C4-2B (cell line): Measurements from ENCODE around the gene MRTO4.
"Not testable (repeated sequence)": the region's sequence is repeated elsewhere in the genome, so short reads cannot be mapped to it uniquely, and the experiment has no call there.

Source experiments
- H3K27ac ChIP-seq: fragments of 450-650 bp; 2 replicates; pipeline ENCODE4 v1.5.1; 2017
- ZFX ChIP-seq: fragments of 450-650 bp; IDR thresholded peaks from 2 replicates; pipeline ENCODE4 v1.6.1; 2017
- TF ChIP-seq, protein P1 (sequence below): fragments of 450-650 bp; conservative IDR thresholded peaks from 2 replicates; pipeline ENCODE4 v1.5.1; 2017; ENCODE audit warnings: mild to moderate bottlenecking

MRTO4 gene

DNA sequence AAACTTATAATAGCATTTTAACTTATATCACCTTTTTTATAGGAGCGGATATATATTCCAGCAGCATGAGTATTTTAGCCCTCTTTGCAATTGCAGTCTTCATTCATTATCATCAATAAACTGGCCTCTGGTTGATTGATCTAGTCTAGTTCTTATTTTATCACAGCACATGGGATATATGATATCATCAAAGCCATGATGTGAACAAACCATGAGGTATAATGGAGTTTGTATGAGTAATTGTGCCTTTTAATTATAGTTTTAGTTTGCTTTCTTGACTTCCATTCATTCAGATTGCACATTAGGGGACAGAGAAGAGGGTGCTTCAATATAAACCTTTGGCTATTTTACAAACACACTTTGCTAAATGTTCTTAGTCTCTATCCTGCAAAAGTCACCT, 38.0 kb upstream of the MRTO4 start:
- no peak overlapping the region for H3K27ac ChIP-seq
- no peak for TF ChIP-seq ZFX
- TF ChIP-seq, protein P1, sequence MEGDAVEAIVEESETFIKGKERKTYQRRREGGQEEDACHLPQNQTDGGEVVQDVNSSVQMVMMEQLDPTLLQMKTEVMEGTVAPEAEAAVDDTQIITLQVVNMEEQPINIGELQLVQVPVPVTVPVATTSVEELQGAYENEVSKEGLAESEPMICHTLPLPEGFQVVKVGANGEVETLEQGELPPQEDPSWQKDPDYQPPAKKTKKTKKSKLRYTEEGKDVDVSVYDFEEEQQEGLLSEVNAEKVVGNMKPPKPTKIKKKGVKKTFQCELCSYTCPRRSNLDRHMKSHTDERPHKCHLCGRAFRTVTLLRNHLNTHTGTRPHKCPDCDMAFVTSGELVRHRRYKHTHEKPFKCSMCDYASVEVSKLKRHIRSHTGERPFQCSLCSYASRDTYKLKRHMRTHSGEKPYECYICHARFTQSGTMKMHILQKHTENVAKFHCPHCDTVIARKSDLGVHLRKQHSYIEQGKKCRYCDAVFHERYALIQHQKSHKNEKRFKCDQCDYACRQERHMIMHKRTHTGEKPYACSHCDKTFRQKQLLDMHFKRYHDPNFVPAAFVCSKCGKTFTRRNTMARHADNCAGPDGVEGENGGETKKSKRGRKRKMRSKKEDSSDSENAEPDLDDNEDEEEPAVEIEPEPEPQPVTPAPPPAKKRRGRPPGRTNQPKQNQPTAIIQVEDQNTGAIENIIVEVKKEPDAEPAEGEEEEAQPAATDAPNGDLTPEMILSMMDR = no peak

DNA sequence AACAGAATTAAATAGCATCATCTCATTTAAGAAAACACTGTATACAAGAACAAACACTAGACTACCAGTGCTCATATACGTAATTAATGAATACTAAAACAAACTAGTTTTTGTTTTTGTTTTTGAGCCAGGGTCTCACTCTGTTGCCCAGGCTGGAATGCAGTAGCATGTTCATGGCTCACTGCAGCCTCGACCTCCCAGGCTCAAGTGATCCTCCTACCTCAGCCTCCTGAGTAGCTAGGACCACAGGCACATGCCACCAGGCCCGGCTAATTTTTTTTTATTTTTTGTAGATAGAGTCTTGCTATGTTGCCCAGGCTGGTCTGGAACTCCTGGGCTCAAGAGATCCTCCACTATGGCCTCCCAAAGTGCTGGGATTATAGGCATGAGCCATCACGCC, 35.0 kb upstream of the MRTO4 start:
- H3K27ac ChIP-seq = not testable (repeated sequence)

DNA sequence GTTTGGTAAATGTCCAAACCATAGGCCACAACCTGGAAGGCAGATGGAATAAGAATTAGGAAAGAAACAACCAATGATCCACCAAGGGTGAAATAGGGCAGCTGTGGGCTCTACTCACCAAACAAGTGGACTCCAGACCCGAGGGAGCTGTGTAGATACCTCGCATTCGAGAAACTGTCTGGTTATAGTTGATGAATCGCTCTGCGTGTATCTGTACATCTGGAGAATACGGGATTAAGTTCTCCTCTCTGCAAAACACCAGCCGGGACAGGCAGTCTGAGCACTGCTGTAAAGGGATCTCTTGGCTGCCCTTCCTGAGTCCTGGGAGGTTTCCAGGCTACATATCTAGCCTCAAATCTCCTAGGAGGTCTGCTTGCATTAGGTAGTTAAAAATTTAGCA, 32.2 kb upstream of the MRTO4 start:
- H3K27ac ChIP-seq = no peak overlapping the region
- TF ChIP-seq, protein P1 = no peak
- TF ChIP-seq ZFX = no peak

DNA sequence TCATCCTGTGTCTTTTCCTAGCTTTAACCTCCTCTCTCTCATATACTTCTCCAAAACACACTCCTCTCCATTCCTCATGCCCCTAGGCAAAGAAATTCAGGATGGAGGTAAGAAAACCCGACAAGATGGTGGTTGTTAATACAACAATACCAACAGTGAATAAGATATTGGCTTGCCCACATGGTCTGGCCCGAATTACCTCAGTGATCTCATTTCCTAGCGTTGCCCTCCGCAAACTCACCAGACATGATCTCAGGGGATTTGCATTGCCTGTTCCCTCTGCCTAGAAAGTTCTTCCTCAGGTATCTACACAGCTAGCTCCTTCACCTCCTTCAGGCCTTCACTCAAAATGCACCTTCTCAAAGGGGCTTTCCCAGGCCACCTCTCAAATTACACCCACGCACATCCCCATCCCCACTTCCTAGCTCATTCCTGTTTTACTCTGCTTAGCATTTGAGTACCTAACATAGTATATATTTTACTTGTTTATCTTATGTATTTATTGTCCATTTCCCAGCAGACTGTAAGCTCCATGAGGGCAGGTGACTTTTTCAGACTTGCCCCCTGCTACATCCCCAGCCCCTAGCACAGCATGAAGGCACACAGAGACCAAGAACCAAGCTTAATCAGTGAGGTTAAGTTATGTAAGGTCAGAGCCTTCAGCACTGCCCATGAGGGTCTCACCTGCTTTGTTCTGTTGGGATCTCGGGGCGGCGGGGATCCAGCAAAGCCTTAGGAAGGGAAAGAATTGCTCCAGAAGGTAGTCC, 31.3 kb upstream of the MRTO4 start:
- H3K27ac ChIP-seq = no peak overlapping the region

DNA sequence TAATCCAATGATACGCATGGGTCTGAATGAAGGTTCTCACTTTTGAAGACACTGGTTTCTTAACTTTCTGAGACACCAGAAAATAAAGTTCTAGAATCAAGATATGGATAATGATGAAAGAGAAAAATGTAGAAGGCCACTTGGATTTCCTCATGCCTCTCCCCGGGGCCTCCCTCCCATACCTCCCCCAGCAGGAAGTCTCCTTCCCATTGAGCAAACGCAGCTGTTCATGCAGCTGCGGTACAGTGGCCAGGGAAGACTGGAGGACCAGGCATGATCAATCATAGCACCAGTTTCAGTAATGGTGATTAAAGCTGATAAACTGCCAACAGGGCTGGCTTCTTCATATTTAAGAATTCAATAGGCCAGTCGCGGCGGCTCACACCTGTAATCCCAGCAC, 30.6 kb upstream of the MRTO4 start:
- TF ChIP-seq, protein P1 = no peak
- TF ChIP-seq ZFX = no peak
- H3K27ac ChIP-seq = no peak overlapping the region

More for the DNA sequence above, 31.3 kb upstream of the MRTO4 start:
- TF ChIP-seq ZFX = no peak
- TF ChIP-seq, protein P1 = no peak

DNA sequence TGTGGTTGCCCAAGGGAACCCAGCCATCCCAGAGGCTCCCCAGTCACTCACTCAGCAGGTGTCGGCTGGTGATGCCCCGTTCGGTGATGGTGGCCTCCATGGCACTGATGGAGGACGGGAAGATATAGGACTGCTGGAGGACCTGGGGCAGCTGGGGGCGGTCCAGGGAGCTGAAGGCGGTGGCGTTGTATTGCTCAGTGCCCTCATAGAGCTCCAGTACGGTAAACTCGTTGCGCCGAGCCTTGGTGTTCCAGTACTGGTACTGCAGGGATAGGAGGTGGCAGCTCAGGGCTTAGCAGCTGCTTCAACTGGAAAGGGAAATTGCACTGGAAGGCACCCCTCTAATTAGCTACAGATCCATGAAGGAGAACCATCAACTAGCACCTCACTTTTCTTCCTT, 29.0 kb upstream of the MRTO4 start:
- H3K27ac ChIP-seq = no peak overlapping the region
- no peak for TF ChIP-seq ZFX
- TF ChIP-seq, protein P1 = no peak

DNA sequence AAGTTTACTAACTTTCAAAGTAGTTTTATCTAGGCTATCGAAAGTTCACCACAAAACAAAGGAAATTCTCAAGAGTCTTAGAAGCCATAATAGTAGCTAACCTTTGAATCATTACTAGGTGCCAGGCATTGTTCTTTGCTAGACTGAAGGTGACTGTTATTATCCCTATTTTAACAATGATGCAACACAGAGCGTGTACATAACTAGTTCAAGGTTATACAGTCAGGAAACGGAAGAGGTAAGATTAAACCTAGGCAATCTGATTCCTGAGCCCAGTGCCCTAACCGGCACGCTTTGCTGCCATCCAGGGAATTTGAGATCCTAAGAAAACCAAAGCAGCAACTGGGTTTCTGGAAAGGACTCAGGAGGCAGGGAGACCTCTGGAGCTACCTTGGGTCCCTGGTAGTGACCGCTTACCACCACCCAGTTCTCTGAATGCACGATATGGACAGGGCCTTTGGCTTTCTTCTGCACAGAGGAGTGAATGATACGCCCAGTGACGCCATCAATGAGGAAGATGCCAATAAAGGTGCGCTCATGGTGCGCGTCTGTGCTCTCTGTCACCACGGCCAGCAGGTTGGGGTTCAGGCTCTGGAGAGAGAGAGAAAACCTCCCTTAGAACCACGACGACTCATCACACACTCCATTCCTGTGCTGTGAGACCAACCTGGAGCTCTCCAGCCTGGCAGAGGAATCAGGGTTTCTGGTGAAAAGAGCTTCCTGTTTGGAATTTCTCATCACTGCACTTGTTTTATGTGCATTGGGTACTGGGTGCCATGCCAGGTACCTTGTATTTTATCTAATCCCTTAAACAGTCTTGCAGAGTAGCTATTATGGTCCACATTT, 28.4 kb upstream of the MRTO4 start:
- TF ChIP-seq, protein P1 = no peak
- no peak for TF ChIP-seq ZFX
- H3K27ac ChIP-seq = no peak overlapping the region
